ENCODE data around the gene ACR.

Gene ACR

DNA sequence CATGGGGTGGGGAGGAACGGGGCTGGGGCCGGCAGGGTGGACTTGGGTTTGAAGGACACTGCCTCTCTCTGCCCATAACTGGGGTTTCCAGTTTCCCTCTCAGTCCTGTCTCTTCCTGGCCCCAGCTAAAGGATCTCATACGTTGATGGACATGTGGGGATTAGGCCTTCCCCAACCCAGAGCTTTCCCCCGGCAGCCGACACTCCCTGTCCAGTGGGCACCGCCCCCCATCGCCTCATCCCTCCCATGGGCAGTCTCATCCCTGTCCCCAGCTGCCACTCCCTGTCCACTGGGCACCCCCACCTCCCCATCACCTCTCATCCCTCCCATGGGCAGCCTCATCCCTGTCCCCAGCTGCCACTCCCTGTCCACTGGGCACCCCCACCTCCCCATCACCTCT lies 22.2 kb upstream of the ACR start:
- TF ChIP-seq POLR2A (IDR thresholded peaks at IDR 0.05; ENCODE audit: low read depth, low read length) (no peak), SPI1 (IDR thresholded peaks at IDR 0.05; ENCODE audit: low read depth, low read length) (no peak), PAX5 (IDR thresholded peaks at IDR 0.05; ENCODE audit: insufficient read depth, low read length, severe bottlenecking) (no peak), POU2F2 (IDR thresholded peaks at IDR 0.05; ENCODE audit: low read depth, low read length) (no peak), POLR2AphosphoS5 (IDR thresholded peaks at IDR 0.05; ENCODE audit: low read depth, low read length) (no peak), TAF1 (IDR thresholded peaks at IDR 0.05; ENCODE audit: low read depth, low read length) (no peak)
- FAIRE-seq: no peak
- no peak for DNase-seq (ENCODE audit: insufficient read length, low spot score)

DNA sequence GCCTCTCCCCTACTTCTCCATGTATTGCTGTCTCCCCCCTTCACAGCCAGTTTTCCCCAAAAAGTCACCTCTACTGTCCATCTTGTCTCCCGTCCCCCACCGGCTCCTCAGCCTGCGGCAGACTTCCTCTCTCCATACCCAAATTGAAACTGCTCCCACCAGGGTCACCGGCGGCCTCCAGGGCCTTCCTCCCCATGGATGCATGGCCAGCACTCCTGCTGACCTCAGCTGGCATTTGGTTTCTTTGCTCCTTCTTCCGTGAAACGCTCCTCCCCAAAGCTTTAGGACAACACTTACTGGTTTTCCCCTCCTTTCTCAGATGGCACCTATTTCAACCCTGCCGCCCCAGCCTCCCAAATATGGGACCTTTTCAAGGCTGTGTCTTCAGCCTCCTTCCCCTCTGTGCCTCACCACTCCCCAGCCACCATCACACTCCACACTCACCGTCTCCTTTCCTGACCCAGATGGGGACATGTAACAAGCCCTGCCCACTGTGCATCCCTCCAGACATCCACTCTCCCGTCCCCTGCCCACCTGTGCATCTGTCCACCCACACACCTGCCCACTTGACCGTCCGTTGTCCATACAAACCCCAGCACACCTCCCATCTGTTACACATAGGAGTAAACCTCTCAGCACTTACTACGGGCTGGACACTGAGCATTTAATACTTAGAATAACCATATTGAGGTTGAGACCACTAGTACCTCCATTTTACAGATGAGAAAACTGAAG lies 21.5 kb upstream of the ACR start:
- TF ChIP-seq SPI1 (IDR thresholded peaks at IDR 0.05; ENCODE audit: low read depth, low read length): no peak
- TF ChIP-seq POLR2A (IDR thresholded peaks at IDR 0.05; ENCODE audit: low read depth, low read length): no peak
- no peak for TF ChIP-seq PAX5 (IDR thresholded peaks at IDR 0.05; ENCODE audit: insufficient read depth, low read length, severe bottlenecking)
- TF ChIP-seq TAF1 (IDR thresholded peaks at IDR 0.05; ENCODE audit: low read depth, low read length): no peak
- no peak for TF ChIP-seq POU2F2 (IDR thresholded peaks at IDR 0.05; ENCODE audit: low read depth, low read length)
- TF ChIP-seq POLR2AphosphoS5 (IDR thresholded peaks at IDR 0.05; ENCODE audit: low read depth, low read length): no peak

DNA sequence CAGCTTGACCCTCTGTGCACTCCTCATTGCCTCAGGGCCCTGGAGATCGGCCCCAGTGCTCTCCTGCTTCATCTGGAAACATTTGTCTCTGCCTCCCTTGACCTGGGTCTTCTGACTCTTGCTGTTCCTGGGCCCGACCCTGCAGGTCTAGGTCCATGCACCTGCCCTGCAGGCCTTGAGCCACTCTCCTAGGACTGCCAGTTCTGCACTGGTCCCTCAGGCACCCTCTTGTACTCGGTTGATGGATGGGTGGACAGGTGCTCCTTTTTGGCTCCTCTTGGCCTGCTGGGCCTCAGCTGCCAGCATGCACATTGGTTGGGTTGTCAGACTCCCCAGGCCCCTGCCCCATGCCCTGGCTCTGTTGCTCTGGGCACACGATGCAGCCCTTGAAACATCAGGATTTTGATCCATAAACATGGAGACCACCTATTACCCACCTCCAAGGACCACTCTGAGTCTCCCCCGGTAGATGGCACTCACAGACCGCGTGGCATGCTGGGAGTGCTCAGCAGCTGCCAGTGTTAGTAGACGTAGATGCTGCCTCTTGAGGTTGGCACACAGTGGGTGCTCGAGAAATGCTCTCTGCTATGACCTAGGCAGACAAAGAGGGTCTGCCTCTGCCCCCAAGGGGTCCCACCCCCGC lies 20.2 kb upstream of the ACR start:
- FAIRE-seq: no peak
- DNase-seq (ENCODE audit: insufficient read length, low spot score): no peak
- no peak for TF ChIP-seq PAX5 (IDR thresholded peaks at IDR 0.05; ENCODE audit: insufficient read depth, low read length, severe bottlenecking)

More for the DNA sequence above, 21.5 kb upstream of the ACR start:
- DNase-seq (ENCODE audit: insufficient read length, low spot score) (no peak), FAIRE-seq (no peak)

DNA sequence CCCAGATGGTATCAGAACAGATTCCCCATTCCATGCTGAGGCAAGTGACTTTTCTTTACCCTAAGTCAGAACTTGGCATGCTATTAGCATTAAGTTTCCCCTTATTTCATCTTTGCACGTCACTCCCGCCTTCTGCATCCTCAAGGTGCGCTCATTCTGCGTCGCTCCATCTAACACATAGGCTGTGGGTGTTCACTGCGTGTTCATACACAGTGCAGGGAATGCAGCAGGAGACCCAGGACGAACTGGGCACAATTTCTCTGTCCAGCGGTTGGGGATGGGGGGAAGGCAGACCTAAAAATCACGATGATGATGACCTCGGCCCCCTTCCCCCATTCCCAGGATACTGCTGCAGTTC lies 19.7 kb upstream of the ACR start:
- no peak for DNase-seq (ENCODE audit: insufficient read length, low spot score)
- no peak for TF ChIP-seq POLR2AphosphoS5 (IDR thresholded peaks at IDR 0.05; ENCODE audit: low read depth, low read length)
- no peak for TF ChIP-seq PAX5 (IDR thresholded peaks at IDR 0.05; ENCODE audit: insufficient read depth, low read length, severe bottlenecking)
- no peak for TF ChIP-seq POLR2A (IDR thresholded peaks at IDR 0.05; ENCODE audit: low read depth, low read length)
- no peak for TF ChIP-seq TAF1 (IDR thresholded peaks at IDR 0.05; ENCODE audit: low read depth, low read length)
- no peak for TF ChIP-seq POU2F2 (IDR thresholded peaks at IDR 0.05; ENCODE audit: low read depth, low read length)
- TF ChIP-seq SPI1 (IDR thresholded peaks at IDR 0.05; ENCODE audit: low read depth, low read length): no peak
- FAIRE-seq: no peak

DNA sequence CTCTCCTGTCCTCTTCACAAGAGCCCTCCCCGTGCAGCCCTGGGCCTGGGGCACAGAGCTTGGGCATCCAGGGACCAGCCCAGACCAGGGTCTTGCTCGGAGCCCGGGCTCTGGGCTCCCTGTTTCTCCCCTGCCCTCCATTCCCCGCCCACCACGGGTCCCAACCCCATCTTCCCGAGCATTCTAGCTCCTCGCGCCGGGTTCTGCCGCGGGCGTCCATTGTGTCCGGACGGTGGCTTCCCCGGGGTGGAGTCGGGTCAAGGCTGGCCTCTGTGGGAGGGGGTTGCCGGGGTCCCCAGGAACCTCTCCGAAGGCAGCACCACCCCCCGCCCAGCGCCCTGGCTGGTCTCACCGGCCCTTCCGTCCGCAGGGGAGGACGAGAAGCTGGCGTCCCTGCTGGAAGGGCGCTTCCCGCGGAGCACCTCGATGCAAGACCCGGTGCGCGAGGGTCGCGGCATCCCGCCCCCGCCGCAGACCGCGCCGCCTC lies 18.1 kb upstream of the ACR start:
- FAIRE-seq (no peak), DNase-seq (ENCODE audit: insufficient read length, low spot score) (no peak)
- TF ChIP-seq POLR2A (IDR thresholded peaks at IDR 0.05; ENCODE audit: low read depth, low read length) (no peak), SPI1 (IDR thresholded peaks at IDR 0.05; ENCODE audit: low read depth, low read length) (no peak), TAF1 (IDR thresholded peaks at IDR 0.05; ENCODE audit: low read depth, low read length) (no peak), PAX5 (IDR thresholded peaks at IDR 0.05; ENCODE audit: insufficient read depth, low read length, severe bottlenecking) (no peak), POLR2AphosphoS5 (IDR thresholded peaks at IDR 0.05; ENCODE audit: low read depth, low read length) (no peak), POU2F2 (IDR thresholded peaks at IDR 0.05; ENCODE audit: low read depth, low read length) (no peak)

DNA sequence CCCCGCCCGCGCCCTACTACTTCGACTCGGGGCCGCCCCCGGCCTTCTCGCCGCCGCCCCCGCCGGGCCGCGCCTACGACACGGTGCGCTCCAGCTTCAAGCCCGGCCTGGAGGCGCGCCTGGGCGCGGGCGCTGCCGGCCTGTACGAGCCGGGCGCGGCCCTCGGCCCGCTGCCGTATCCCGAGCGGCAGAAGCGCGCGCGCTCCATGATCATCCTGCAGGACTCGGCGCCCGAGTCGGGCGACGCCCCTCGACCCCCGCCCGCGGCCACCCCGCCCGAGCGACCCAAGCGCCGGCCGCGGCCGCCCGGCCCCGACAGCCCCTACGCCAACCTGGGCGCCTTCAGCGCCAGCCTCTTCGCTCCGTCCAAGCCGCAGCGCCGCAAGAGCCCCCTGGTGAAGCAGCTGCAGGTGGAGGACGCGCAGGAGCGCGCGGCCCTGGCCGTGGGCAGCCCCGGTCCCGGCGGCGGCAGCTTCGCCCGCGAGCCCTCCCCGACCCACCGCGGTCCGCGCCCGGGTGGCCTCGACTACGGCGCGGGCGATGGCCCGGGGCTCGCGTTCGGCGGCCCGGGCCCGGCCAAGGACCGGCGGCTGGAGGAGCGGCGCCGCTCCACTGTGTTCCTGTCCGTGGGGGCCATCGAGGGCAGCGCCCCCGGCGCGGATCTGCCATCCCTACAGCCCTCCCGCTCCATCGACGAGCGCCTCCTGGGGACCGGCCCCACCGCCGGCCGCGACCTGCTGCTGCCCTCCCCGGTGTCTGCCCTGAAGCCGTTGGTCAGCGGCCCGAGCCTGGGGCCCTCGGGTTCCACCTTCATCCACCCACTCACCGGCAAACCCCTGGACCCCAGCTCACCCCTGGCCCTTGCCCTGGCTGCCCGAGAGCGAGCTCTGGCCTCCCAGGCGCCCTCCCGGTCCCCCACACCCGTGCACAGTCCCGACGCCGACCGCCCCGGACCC lies 17.4 kb upstream of the ACR start:
- no peak for TF ChIP-seq PAX5 (IDR thresholded peaks at IDR 0.05; ENCODE audit: insufficient read depth, low read length, severe bottlenecking)
- TF ChIP-seq POU2F2 (IDR thresholded peaks at IDR 0.05; ENCODE audit: low read depth, low read length): no peak
- TF ChIP-seq SPI1 (IDR thresholded peaks at IDR 0.05; ENCODE audit: low read depth, low read length): no peak
- TF ChIP-seq TAF1 (IDR thresholded peaks at IDR 0.05; ENCODE audit: low read depth, low read length): no peak
- TF ChIP-seq POLR2AphosphoS5 (IDR thresholded peaks at IDR 0.05; ENCODE audit: low read depth, low read length): no peak
- TF ChIP-seq POLR2A (IDR thresholded peaks at IDR 0.05; ENCODE audit: low read depth, low read length): no peak
- no peak for FAIRE-seq
- no peak for DNase-seq (ENCODE audit: insufficient read length, low spot score)

DNA sequence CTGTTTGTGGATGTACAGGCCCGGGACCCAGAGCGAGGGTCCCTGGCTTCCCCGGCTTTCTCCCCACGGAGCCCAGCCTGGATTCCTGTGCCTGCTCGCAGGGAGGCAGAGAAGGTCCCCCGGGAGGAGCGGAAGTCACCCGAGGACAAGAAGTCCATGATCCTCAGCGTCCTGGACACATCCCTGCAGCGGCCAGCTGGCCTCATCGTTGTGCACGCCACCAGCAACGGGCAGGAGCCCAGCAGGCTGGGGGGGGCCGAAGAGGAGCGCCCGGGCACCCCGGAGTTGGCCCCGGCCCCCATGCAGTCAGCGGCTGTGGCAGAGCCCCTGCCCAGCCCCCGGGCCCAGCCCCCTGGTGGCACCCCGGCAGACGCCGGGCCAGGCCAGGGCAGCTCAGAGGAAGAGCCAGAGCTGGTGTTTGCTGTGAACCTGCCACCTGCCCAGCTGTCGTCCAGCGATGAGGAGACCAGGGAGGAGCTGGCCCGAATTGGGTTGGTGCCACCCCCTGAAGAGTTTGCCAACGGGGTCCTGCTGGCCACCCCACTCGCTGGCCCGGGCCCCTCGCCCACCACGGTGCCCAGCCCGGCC lies 16.7 kb upstream of the ACR start:
- TF ChIP-seq TAF1 (IDR thresholded peaks at IDR 0.05; ENCODE audit: low read depth, low read length) (no peak), POU2F2 (IDR thresholded peaks at IDR 0.05; ENCODE audit: low read depth, low read length) (no peak), POLR2AphosphoS5 (IDR thresholded peaks at IDR 0.05; ENCODE audit: low read depth, low read length) (no peak), PAX5 (IDR thresholded peaks at IDR 0.05; ENCODE audit: insufficient read depth, low read length, severe bottlenecking) (no peak), SPI1 (IDR thresholded peaks at IDR 0.05; ENCODE audit: low read depth, low read length) (no peak), POLR2A (IDR thresholded peaks at IDR 0.05; ENCODE audit: low read depth, low read length) (no peak)
- DNase-seq (ENCODE audit: insufficient read length, low spot score) (no peak), FAIRE-seq (no peak)

DNA sequence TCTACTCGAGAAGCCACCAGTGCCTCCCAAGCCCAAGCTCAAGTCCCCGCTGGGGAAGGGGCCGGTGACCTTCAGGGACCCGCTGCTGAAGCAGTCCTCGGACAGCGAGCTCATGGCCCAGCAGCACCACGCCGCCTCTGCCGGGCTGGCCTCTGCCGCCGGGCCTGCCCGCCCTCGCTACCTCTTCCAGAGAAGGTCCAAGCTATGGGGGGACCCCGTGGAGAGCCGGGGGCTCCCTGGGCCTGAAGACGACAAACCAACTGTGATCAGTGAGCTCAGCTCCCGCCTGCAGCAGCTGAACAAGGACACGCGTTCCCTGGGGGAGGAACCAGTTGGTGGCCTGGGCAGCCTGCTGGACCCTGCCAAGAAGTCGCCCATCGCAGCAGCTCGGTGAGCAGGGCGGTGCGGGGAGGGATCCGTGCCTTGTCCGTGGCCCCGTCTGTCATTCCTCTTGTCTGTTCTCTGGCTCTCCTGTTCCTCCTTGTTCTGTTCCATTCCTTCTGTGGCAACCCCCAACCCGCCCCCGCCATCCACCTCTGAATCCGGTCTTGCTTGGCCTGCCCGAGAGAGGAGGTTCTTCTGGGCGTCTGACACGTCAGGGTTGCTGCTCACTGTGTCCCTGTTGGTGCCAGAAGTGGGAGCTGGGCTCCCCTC lies 15.8 kb upstream of the ACR start:
- TF ChIP-seq POLR2AphosphoS5 (IDR thresholded peaks at IDR 0.05; ENCODE audit: low read depth, low read length) (no peak), SPI1 (IDR thresholded peaks at IDR 0.05; ENCODE audit: low read depth, low read length) (no peak), PAX5 (IDR thresholded peaks at IDR 0.05; ENCODE audit: insufficient read depth, low read length, severe bottlenecking) (no peak), POLR2A (IDR thresholded peaks at IDR 0.05; ENCODE audit: low read depth, low read length) (no peak), TAF1 (IDR thresholded peaks at IDR 0.05; ENCODE audit: low read depth, low read length) (no peak), POU2F2 (IDR thresholded peaks at IDR 0.05; ENCODE audit: low read depth, low read length) (no peak)
- no peak for FAIRE-seq
- no peak for DNase-seq (ENCODE audit: insufficient read length, low spot score)
